ENCODE data around the gene ACTR10.
"Not testable (repeated sequence)": the region's sequence is repeated elsewhere in the genome, so short reads cannot be mapped to it uniquely, and the experiment has no call there.

ACTR10 gene

GRCh38 chr14:58239244-58240195, 39.6 kb downstream of the ACTR10 start:
- in situ Hi-C loops (cut with HindIII; ENCODE audit: low pct_unique_long_range_greater_than_20kb, low sequenced_read_pairs) = no loop called here
- peak in 1 of 2 experiments; percentile 72 for DNase-seq (ENCODE audit: low read depth in 1 of 2, low spot score in 1 of 2)
- TF ChIP-seq JUND (IDR thresholded peaks at IDR 0.05; ENCODE audit: low read depth) = no peak

- no peak for DNase-seq (ENCODE audit: low read depth in 1 of 2, low spot score in 1 of 2)
- TF ChIP-seq JUND (IDR thresholded peaks at IDR 0.05; ENCODE audit: low read depth) = no peak
- in situ Hi-C loops (cut with HindIII; ENCODE audit: low pct_unique_long_range_greater_than_20kb, low sequenced_read_pairs) = no loop called here
Observed at GRCh38 chr14:58243790-58244555, 44.0 kb downstream of the ACTR10 start.

GRCh38 chr14:58244556-58245387, 44.8 kb downstream of the ACTR10 start, which contains the start of gene PSMA3:
PSMA3 (plus strand) TSS chr14:58244843; CDS start chr14:58244921, 78 bp downstream.
- in situ Hi-C loops (cut with HindIII; ENCODE audit: low pct_unique_long_range_greater_than_20kb, low sequenced_read_pairs) = no loop called here
- DNase-seq (ENCODE audit: low read depth in 1 of 2, low spot score in 1 of 2) = peak; percentile 91 to 99
- no peak for TF ChIP-seq JUND (IDR thresholded peaks at IDR 0.05; ENCODE audit: low read depth)

GRCh38 chr14:58245562-58245961, 45.6 kb downstream of the ACTR10 start:
- no peak for TF ChIP-seq JUND (IDR thresholded peaks at IDR 0.05; ENCODE audit: low read depth)
- in situ Hi-C loops (cut with HindIII; ENCODE audit: low pct_unique_long_range_greater_than_20kb, low sequenced_read_pairs) = no loop called here
- DNase-seq (ENCODE audit: low read depth in 1 of 2, low spot score in 1 of 2) = no peak

- no peak for TF ChIP-seq JUND (IDR thresholded peaks at IDR 0.05; ENCODE audit: low read depth)
- DNase-seq (ENCODE audit: low read depth in 1 of 2, low spot score in 1 of 2) = no peak
Observed at GRCh38 chr14:58249611-58250010, 49.7 kb downstream of the ACTR10 start.

GRCh38 chr14:58258156-58258555, 58.2 kb downstream of the ACTR10 start:
- in situ Hi-C loops (cut with HindIII; ENCODE audit: low pct_unique_long_range_greater_than_20kb, low sequenced_read_pairs) = no loop called here
- TF ChIP-seq JUND (IDR thresholded peaks at IDR 0.05; ENCODE audit: low read depth) = no peak

More at GRCh38 chr14:58249611-58250010, 49.7 kb downstream of the ACTR10 start:
- in situ Hi-C loops (cut with HindIII; ENCODE audit: low pct_unique_long_range_greater_than_20kb, low sequenced_read_pairs) = no loop called here

GRCh38 chr14:58262005-58262404, 62.1 kb downstream of the ACTR10 start:
- in situ Hi-C loops (cut with HindIII; ENCODE audit: low pct_unique_long_range_greater_than_20kb, low sequenced_read_pairs); DNase-seq (ENCODE audit: low read depth in 1 of 2, low spot score in 1 of 2): not testable (repeated sequence)

More at GRCh38 chr14:58258156-58258555, 58.2 kb downstream of the ACTR10 start:
- no peak for DNase-seq (ENCODE audit: low read depth in 1 of 2, low spot score in 1 of 2)

- in situ Hi-C loops (cut with HindIII; ENCODE audit: low pct_unique_long_range_greater_than_20kb, low sequenced_read_pairs) = no loop called here
- no peak for DNase-seq (ENCODE audit: low read depth in 1 of 2, low spot score in 1 of 2)
Observed at GRCh38 chr14:58265401-58265800, 65.5 kb downstream of the ACTR10 start.

GRCh38 chr14:58270628-58271027, 70.7 kb downstream of the ACTR10 start:
- TF ChIP-seq JUND (IDR thresholded peaks at IDR 0.05; ENCODE audit: low read depth) = no peak
- no peak for DNase-seq (ENCODE audit: low read depth in 1 of 2, low spot score in 1 of 2)
- in situ Hi-C loops (cut with HindIII; ENCODE audit: low pct_unique_long_range_greater_than_20kb, low sequenced_read_pairs) = no loop called here

More at GRCh38 chr14:58265401-58265800, 65.5 kb downstream of the ACTR10 start:
- TF ChIP-seq JUND (IDR thresholded peaks at IDR 0.05; ENCODE audit: low read depth) = no peak

GRCh38 chr14:58272588-58273372, 72.8 kb downstream of the ACTR10 start:
- in situ Hi-C loops (cut with HindIII; ENCODE audit: low pct_unique_long_range_greater_than_20kb, low sequenced_read_pairs) = no loop called here
- TF ChIP-seq JUND (IDR thresholded peaks at IDR 0.05; ENCODE audit: low read depth) = no peak
- DNase-seq (ENCODE audit: low read depth in 1 of 2, low spot score in 1 of 2) = peak in 1 of 2 experiments; percentile 50

GRCh38 chr14:58274881-58275280, 74.9 kb downstream of the ACTR10 start:
- no peak for TF ChIP-seq JUND (IDR thresholded peaks at IDR 0.05; ENCODE audit: low read depth)
- in situ Hi-C loops (cut with HindIII; ENCODE audit: low pct_unique_long_range_greater_than_20kb, low sequenced_read_pairs) = no loop called here
- DNase-seq (ENCODE audit: low read depth in 1 of 2, low spot score in 1 of 2) = no peak
